GM15510 (cell line): ENCODE data around the gene TSPAN32.

Experiments used
- POLR2A ChIP-seq: IDR thresholded peaks from 3 replicates; pipeline ENCODE4 v1.6.1; 2011; ENCODE audit warnings: borderline replicate concordance; ENCODE audit not compliant: insufficient read length; ENCODE audit errors: extremely low read depth

Gene TSPAN32

DNA sequence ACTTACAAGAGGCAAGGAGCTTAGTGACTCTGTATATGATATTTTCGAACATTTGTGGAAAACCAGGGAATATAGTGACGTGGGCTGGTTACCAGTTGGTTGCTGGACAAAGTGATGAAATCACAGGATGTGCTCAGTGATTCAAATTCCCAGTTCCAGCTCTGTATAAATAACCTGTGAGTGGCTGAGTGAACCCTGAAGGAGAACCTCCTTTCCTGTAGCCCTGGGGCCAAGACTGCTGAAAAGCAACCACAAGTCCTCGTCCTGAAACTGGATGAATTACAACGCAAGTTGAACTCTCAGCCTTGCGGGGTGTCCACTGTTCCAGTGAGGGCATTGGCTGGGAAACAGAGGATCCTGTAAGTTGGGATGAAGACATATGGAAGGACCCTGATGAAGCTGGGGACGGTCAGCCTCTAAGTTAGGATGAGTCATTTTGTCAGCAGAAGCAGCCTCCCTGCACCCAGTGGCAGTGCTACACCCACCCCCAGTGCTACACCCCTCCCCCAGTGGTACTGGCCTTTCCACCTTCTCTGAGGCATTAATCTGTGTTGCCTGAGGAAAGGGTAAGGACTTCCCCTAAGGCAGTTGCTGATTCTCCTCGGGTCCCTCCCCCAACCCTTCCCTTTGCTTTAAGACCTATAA, 53.3 kb downstream of the TSPAN32 start:
- no peak for TF ChIP-seq POLR2A

GRCh38 chr11:2357246-2357645, 55.4 kb downstream of the TSPAN32 start:
- TF ChIP-seq POLR2A: no peak

- TF ChIP-seq POLR2A: no peak
Measured at GRCh38 chr11:2358754-2359442, 57.1 kb downstream of the TSPAN32 start.

DNA sequence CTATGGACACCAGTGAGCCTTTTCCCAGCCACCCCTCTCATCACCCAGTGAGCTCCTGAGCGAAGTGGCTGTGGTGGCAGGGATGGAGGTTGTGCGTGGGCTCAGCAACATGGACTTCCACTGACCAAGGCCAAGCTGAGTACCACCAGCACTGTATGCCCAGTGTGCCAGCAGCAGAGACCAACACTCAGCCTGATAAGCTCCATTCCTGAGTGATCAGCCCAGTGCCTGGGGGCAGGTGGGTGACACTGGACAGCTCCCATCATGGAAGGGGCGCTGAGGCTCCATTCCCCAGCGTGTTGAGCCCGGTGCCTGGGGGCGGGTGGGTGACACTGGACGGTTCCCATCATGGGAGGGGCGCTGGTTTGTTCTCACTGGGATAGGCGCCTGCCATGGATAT, 57.7 kb downstream of the TSPAN32 start:
- TF ChIP-seq POLR2A: no peak

GRCh38 chr11:2360081-2360642, 58.3 kb downstream of the TSPAN32 start:
- no peak for TF ChIP-seq POLR2A

DNA sequence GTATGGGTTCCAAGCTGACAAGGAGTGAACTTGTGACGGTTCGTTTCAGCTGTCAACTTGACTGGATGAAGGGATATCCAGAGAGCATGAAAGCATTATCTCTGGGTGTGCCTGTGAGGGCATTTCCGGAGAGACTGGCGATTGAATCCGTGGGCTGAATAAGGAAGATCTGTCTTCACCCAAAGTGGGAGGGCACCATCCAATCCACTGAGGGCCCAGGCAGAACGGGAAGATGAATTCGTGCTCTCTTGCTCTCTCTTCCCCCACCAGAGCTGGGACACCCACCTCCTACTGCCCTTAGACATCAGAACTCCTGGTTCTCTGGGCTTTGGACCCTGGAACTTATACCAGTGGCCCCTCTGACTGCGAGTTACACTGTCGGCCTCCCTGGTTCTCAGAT, 59.8 kb downstream of the TSPAN32 start:
- TF ChIP-seq POLR2A: no peak

- TF ChIP-seq POLR2A: no peak
Measured at GRCh38 chr11:2362414-2362813, 60.6 kb downstream of the TSPAN32 start.

DNA sequence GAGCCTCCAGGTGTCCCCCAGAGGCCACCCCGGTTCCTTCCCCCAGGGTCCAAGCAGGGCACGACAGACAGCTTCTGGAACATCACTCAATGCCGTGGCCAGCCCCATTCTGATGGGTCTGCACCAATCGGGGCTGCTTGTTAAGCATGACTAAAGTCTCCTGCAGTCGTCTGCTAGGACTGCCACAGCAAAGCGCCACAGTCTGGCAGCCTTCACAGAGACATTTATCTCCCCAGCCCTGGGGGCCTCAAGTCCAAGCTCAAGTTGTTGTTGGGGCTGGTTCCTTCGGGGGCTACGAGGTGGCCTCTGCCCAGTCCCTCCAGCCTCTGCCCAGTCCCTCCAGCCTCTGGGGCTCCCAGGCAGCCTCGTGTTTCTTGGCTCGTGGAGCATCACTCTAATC, 61.3 kb downstream of the TSPAN32 start:
- no peak for TF ChIP-seq POLR2A

- no peak for TF ChIP-seq POLR2A
Measured at GRCh38 chr11:2363577-2364370, 62.0 kb downstream of the TSPAN32 start.

DNA sequence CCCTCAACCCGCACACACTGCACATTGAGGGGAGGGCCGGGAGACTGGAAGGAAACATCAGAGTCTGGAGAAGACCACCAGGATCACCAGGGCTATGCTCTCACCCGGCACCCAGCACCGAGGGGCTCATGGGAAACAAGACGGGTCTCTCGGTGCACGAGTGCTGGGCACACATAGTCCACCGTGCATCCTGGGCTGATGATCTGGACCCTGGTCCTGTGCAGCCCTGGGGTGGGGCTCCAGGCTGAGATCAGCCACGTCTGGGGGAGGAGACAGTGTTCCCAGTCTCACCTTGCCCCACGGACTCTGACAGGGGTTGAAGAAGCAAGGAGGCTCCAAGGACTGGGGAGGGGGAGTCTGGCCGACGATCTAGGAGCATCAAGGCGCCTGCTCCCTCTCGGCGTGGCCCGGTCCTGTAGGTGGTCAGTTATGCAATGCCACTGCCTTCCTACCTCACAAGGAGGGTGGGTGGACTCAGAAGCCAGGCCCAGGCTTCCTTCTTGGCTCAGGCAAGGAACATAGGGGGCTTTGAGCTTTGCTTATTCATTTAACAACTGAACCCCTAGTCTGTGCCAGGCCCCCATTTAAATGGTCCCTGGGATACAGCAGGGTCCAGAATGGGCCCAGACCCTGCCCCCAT, 63.9 kb downstream of the TSPAN32 start:
- TF ChIP-seq POLR2A: no peak

DNA sequence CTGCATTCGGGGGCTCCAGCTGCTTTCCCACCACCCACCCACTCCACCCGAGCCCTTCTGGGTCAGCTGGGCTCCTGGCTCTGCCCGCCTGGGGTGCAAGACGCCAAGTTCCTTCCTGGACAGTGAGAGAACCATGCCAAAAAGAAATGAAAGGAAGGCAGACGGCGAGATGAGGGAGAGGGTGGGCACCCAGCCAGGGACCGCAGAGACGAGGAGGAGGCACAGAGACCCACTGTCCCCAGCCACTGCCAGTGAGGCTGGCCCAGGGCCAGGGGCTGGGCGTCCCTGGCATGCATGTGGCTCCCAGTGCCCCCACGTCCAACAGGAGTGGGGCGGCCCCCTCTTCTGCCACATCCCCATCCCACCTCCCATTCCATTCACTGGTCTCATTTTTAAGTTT, 64.5 kb downstream of the TSPAN32 start:
- no peak for TF ChIP-seq POLR2A

GRCh38 chr11:2366733-2367132, 64.9 kb downstream of the TSPAN32 start:
- no peak for TF ChIP-seq POLR2A

DNA sequence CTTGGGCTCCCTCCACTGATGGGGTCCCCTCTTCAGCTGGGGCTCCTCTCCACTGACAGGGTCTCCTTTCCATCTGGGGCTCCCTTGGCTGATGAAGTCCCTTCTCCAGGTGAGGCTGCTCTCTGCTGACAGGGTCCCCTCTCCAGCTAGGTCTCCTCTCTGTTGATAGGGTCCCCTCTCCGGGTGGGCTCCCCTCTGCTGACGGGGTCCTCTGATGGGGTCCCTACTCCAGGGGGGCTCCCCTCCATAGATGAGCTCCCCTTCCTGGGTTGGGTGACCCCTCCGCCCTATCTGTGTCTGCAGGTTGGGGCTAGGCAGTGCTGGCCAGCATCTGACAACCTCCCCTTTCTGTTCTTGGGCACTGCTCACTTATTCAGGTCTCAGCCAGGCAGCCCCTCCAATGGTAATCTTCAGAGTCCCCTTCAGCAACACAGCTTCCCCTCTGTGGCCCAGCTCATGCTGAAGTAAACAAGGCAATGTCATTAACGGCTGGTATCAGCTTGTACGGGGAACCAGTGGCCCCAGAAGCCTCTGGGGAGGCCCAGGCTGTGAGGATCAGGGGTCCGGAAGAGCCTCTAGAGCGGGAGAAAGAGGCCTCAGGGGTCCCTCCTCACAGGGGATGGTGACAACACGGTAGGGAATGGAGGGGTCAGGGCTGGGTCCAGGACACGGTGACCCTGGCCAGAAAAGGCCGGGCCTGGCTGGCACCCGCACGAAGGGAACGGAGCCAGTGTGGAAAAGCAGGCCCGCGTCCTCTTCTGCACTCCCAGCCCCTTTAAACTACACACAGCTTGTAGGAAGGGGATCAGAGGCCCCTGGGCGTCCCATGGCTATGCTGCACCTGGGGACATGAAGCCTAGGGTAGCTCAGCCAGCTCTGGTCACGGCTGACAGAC, 65.7 kb downstream of the TSPAN32 start:
- TF ChIP-seq POLR2A: no peak
